HEK293 (cell line): ENCODE data around the gene AVPR1B.

Experiments
- CTCF ChIA-PET: fragments of 350-600 bp; formaldehyde crosslinking; extraction: SDS; loops from one replicate; lab custom pipeline; 2021; ENCODE audit warnings: antibody characterized with exemption; lab: Yijun Ruan, JAX
- POLR2A ChIA-PET: fragments of 300-600 bp; formaldehyde crosslinking; extraction: SDS; loops from one replicate; lab custom pipeline; 2020; ENCODE audit warnings: antibody characterized with exemption, inconsistent platforms; lab: Yijun Ruan, JAX
- H3K27ac ChIP-seq: fragments of 200-500 bp; sonication (Bioruptor generic); 2 replicates; pipeline ENCODE4 v1.5.1; 2014; ENCODE audit warnings: low read depth, low read length, control low read depth, inconsistent platforms; ENCODE audit errors: extremely low read depth
- H3K36me3 ChIP-seq, 2 experiments: fragments of 200-500 bp in 1 of 2; sonication (Bioruptor generic) in 1 of 2; 1 replicate in 1 of 2; 2 replicates in 1 of 2; pipeline ENCODE4 v1.5.1; 2014 to 2017; ENCODE audit warnings: inconsistent platforms in 2 of 2, low read length in 2 of 2; ENCODE audit not compliant: control insufficient read depth in 2 of 2, insufficient read depth in 1 of 2
- H3K4me1 ChIP-seq: fragments of 200-500 bp; sonication (Bioruptor generic); 2 replicates; pipeline ENCODE4 v1.5.1; 2014; ENCODE audit warnings: mild to moderate bottlenecking, low read length, inconsistent platforms; ENCODE audit not compliant: control insufficient read depth, insufficient read depth
- H3K4me3 ChIP-seq: 2 replicates; pipeline ENCODE4 v1.5.1; 2011; ENCODE audit warnings: low read depth, mild to moderate bottlenecking, control low read depth, low read length, moderate library complexity
- H3K9me3 ChIP-seq: fragments of 200-500 bp; sonication (Bioruptor generic); 2 replicates; pipeline ENCODE4 v1.5.1; 2014; ENCODE audit warnings: low read depth, low read length, inconsistent platforms; ENCODE audit not compliant: control insufficient read depth, insufficient read depth
- ELK4 ChIP-seq: IDR thresholded peaks from 2 replicates; pipeline ENCODE4 v1.6.1; 2011; ENCODE audit warnings: mild to moderate bottlenecking, low read depth, low read length, borderline replicate concordance
- KLF1 ChIP-seq: fragments of 450-650 bp; formaldehyde crosslinking; IDR thresholded peaks from 2 replicates; pipeline ENCODE4 v1.5.1; 2016; ENCODE audit warnings: missing biosample characterization, missing genetic modification characterization
- MZF1 ChIP-seq: fragments of 450-650 bp; formaldehyde crosslinking; IDR thresholded peaks from 2 replicates; pipeline ENCODE4 v1.5.1; 2017; ENCODE audit warnings: missing biosample characterization, missing genetic modification characterization, borderline replicate concordance
- PATZ1 ChIP-seq: fragments of 450-650 bp; formaldehyde crosslinking; IDR thresholded peaks from 2 replicates; pipeline ENCODE4 v1.5.1; 2016; ENCODE audit warnings: missing biosample characterization, missing genetic modification characterization
- PRDM6 ChIP-seq: fragments of 450-650 bp; formaldehyde crosslinking; IDR thresholded peaks from 2 replicates; pipeline ENCODE4 v1.5.1; 2017; ENCODE audit warnings: missing biosample characterization, missing genetic modification characterization
- SALL2 ChIP-seq: fragments of 450-650 bp; formaldehyde crosslinking; IDR thresholded peaks from 2 replicates; pipeline ENCODE4 v1.5.0; 2017; ENCODE audit warnings: missing biosample characterization, mild to moderate bottlenecking, missing genetic modification characterization, borderline replicate concordance
- ZBTB17 ChIP-seq: fragments of 450-650 bp; formaldehyde crosslinking; IDR thresholded peaks from 2 replicates; pipeline ENCODE4 v1.5.1; 2016; ENCODE audit warnings: missing biosample characterization, missing genetic modification characterization
- ZFHX2 ChIP-seq: fragments of 450-650 bp; formaldehyde crosslinking; conservative IDR thresholded peaks from 2 replicates; pipeline ENCODE4 v1.5.1; 2016; ENCODE audit warnings: missing biosample characterization, missing genetic modification characterization
- ZFP37 ChIP-seq: fragments of 450-650 bp; formaldehyde crosslinking; IDR thresholded peaks from 2 replicates; pipeline ENCODE4 v1.5.1; 2016; ENCODE audit warnings: missing biosample characterization, missing genetic modification characterization
- ZFP69B ChIP-seq: fragments of 450-650 bp; formaldehyde crosslinking; IDR thresholded peaks from 2 replicates; pipeline ENCODE4 v1.5.1; 2016; ENCODE audit warnings: missing biosample characterization, missing genetic modification characterization
- ZNF146 ChIP-seq: fragments of 450-650 bp; formaldehyde crosslinking; IDR thresholded peaks from 2 replicates; pipeline ENCODE4 v1.5.1; 2016; ENCODE audit warnings: missing biosample characterization, missing genetic modification characterization
- ZNF148 ChIP-seq: fragments of 450-650 bp; formaldehyde crosslinking; IDR thresholded peaks from 2 replicates; pipeline ENCODE4 v1.5.0; 2017; ENCODE audit warnings: missing biosample characterization, missing genetic modification characterization, borderline replicate concordance
- ZNF16 ChIP-seq: fragments of 450-650 bp; formaldehyde crosslinking; IDR thresholded peaks from 2 replicates; pipeline ENCODE4 v1.5.1; 2016; ENCODE audit warnings: low read depth, missing biosample characterization, missing genetic modification characterization
- ZNF239 ChIP-seq: fragments of 450-650 bp; formaldehyde crosslinking; IDR thresholded peaks from 2 replicates; pipeline ENCODE4 v1.5.1; 2016; ENCODE audit warnings: missing biosample characterization, missing genetic modification characterization
- ZNF354C ChIP-seq: fragments of 450-650 bp; formaldehyde crosslinking; IDR thresholded peaks from 2 replicates; pipeline ENCODE4 v1.5.1; 2016; ENCODE audit warnings: missing biosample characterization, missing genetic modification characterization, low read depth, borderline replicate concordance
- ZNF398 ChIP-seq: fragments of 450-650 bp; formaldehyde crosslinking; IDR thresholded peaks from 2 replicates; pipeline ENCODE4 v1.5.1; 2017; ENCODE audit warnings: missing biosample characterization, missing genetic modification characterization
- ZNF596 ChIP-seq: fragments of 450-650 bp; IDR thresholded peaks from 2 replicates; pipeline ENCODE4 v1.5.0; 2018; ENCODE audit warnings: missing biosample characterization, mild to moderate bottlenecking, missing genetic modification characterization, moderate library complexity
- ZNF670 ChIP-seq: fragments of 450-650 bp; formaldehyde crosslinking; IDR thresholded peaks from 2 replicates; pipeline ENCODE4 v1.5.1; 2016; ENCODE audit warnings: missing biosample characterization, missing genetic modification characterization, low read depth
- ZNF704 ChIP-seq: fragments of 450-650 bp; formaldehyde crosslinking; IDR thresholded peaks from 2 replicates; pipeline ENCODE4 v1.5.1; 2016; ENCODE audit warnings: missing biosample characterization, missing genetic modification characterization
- ZNF747 ChIP-seq: fragments of 450-650 bp; formaldehyde crosslinking; IDR thresholded peaks from 2 replicates; pipeline ENCODE4 v1.5.1; 2016; ENCODE audit warnings: missing biosample characterization, missing genetic modification characterization
- ZNF843 ChIP-seq: fragments of 450-650 bp; formaldehyde crosslinking; IDR thresholded peaks from 2 replicates; pipeline ENCODE4 v1.5.1; 2016; ENCODE audit warnings: missing biosample characterization, missing genetic modification characterization
- ZSCAN23 ChIP-seq: fragments of 450-650 bp; formaldehyde crosslinking; IDR thresholded peaks from 2 replicates; pipeline ENCODE4 v1.5.1; 2016; ENCODE audit warnings: missing biosample characterization, missing genetic modification characterization

The AVPR1B gene

GRCh38 chr1:206110161-206110560 lies 7.0 kb downstream of the AVPR1B start (continued):
- no peak for TF ChIP-seq ZNF148 (tag by site-specific recombination)
- TF ChIP-seq ZNF398 (tag by site-specific recombination): no peak
- no peak for TF ChIP-seq ZNF16
- no peak for TF ChIP-seq ZNF596 (tag by site-specific recombination)

- POLR2A ChIA-PET: no interaction called here
- H3K4me1 ChIP-seq: no peaks in the 10 kb centered on the region
- CTCF ChIA-PET: interaction anchor here (1.4 to 11.1 kb wide), 4 partner anchors 78 to 190 kb away, joined by 4 to 151 read pairs (median 80); no protein-coding TSS in a partner anchor
- TF ChIP-seq ELK4 (no peak), ZFP69B (tag by site-specific recombination) (no peak), ZFHX2 (no peak), ZBTB17 (tag by site-specific recombination) (no peak), KLF1 (tag by site-specific recombination) (no peak), MZF1 (tag by site-specific recombination) (no peak), ZSCAN23 (tag by site-specific recombination) (no peak), ZNF146 (tag by site-specific recombination) (no peak), PRDM6 (tag by site-specific recombination) (no peak), ZNF670 (tag by site-specific recombination) (no peak), ZNF704 (tag by site-specific recombination) (no peak), ZNF747 (tag by site-specific recombination) (no peak), ZNF239 (no peak), ZNF354C (tag by site-specific recombination) (no peak), ZNF843 (tag by site-specific recombination) (no peak), ZFP37 (no peak), SALL2 (tag by site-specific recombination) (no peak), PATZ1 (tag by site-specific recombination) (no peak)
- H3K36me3 ChIP-seq: no peaks in the 10 kb centered on the region
- H3K9me3 ChIP-seq: no peaks in the 10 kb centered on the region
- no peak overlapping the region for H3K4me3 ChIP-seq
- no peak overlapping the region for H3K27ac ChIP-seq
Observed at GRCh38 chr1:206109718-206110117, 7.5 kb downstream of the AVPR1B start.
